ACC112 (cell line): ENCODE data around the gene LMTK3.
"Not testable (repeated sequence)": the region's sequence is repeated elsewhere in the genome, so short reads cannot be mapped to it uniquely, and the experiment has no call there.

Experiments
- H2AFZ ChIP-seq: fragments of 200-600 bp; sonication (generic); one replicate; pipeline ENCODE4 v1.6.0; 2017; ENCODE audit warnings: antibody characterized with exemption, low read length; ENCODE audit not compliant: unreplicated experiment
- H3K27ac ChIP-seq: fragments of 200-600 bp; sonication (generic); 2 replicates; pipeline ENCODE4 v1.5.1; 2014; ENCODE audit warnings: low read depth, mild to moderate bottlenecking, antibody characterized with exemption, low read length, moderate library complexity
- H3K27me3 ChIP-seq: fragments of 200-600 bp; sonication (generic); 2 replicates; pipeline ENCODE4 v1.6.1; 2014; ENCODE audit warnings: mild to moderate bottlenecking, antibody characterized with exemption, low read length, moderate library complexity, mixed read lengths; ENCODE audit not compliant: insufficient read depth
- H3K36me3 ChIP-seq: fragments of 200-600 bp; sonication (generic); 2 replicates; pipeline ENCODE4 v1.6.1; 2016; ENCODE audit warnings: mild to moderate bottlenecking, antibody characterized with exemption, low read length, moderate library complexity, mixed read lengths; ENCODE audit not compliant: insufficient read depth
- H3K4me1 ChIP-seq: fragments of 200-600 bp; sonication (generic); one replicate; pipeline ENCODE4 v1.6.1; 2016; ENCODE audit warnings: low read length, mixed read lengths; ENCODE audit not compliant: insufficient read depth, unreplicated experiment, control insufficient read depth
- H3K4me3 ChIP-seq: fragments of 200-600 bp; sonication (generic); 2 replicates; pipeline ENCODE4 v1.5.1; 2014; ENCODE audit warnings: mild to moderate bottlenecking, low read depth, low read length
- H3K79me2 ChIP-seq: fragments of 200-600 bp; sonication (generic); one replicate; pipeline ENCODE4 v1.6.0; 2016; ENCODE audit warnings: low read length; ENCODE audit not compliant: control insufficient read depth, unreplicated experiment, insufficient read depth

LMTK3 gene

DNA sequence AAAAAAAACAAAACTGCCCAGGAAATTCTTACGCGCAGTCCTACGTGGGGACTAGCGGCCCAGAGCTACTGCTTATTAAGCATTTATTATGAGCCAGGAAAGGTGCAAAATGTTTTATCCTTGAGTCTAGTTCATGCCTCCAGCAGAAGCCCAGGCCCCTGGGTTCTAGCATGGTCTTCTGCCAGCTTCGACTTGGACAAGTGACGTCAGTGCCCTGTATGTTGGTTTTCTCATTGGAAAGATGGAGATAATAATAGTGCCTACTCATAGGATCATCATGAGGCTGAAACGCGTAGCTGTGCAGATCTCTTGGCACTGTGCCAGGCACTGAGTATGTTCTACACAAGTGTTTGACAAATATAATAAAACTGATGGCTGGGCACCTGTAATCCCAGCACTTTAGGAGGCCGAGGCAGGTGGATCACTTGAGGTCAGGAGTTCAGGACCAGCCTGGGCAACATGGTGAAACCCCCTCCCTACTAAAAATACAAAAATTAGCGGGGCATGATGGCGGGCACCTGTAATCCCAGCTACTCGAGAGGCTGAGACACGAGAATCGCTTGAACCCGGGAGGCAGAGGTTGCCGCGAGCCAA is 28.0 kb upstream of the LMTK3 start:
- Histone ChIP-seq H3K4me3 (no peak overlapping the region), H3K36me3 (no peaks in the 10 kb centered on the region), H3K27me3 (no peaks in the 10 kb centered on the region), H3K27ac (no peak overlapping the region), H2AFZ (no peak overlapping the region), H3K79me2 (no peaks in the 10 kb centered on the region), H3K4me1 (peaks cover 6% of the 10 kb centered on the region)

DNA sequence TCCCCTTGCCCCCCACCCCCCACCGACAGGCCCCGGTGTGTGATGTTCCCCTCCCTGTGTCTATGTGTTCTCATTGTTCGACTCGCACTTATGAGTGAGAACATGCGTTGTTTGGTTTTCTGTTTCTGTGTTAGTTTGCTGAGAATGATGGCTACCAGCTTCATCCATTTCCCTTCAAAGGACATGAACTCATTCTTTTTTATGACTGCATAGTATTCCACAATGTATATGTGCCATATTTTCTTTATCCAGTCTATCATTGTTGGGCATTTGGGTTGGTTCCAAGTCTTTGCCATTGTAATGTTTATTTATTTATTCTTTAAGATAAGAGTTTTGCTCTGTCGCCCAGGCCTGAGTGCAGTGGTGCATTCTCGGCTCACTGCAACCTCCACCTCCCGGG is 26.4 kb upstream of the LMTK3 start:
- H2AFZ ChIP-seq, H3K36me3 ChIP-seq: not testable (repeated sequence)

DNA sequence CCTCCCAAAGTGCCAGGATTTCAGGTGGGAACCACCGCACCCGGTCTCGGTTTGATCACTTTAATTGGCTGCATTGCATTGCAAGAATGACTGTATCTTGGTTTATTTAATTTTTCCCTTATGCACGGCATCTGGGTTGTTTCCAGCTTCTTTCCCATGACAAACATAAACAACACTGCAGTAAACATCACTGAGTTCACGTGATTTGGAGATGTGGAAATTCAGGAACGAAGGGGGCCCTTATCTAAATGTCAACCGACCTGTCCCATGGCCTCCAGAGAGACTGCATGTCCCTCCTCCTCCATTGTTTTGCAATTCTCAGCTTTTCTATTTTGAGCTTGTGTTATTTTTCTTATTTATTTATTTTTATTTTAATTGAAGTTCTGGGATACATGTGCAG is 25.9 kb upstream of the LMTK3 start:
- no peak overlapping the region for H2AFZ ChIP-seq
- H3K4me3 ChIP-seq: no peak overlapping the region
- H3K4me1 ChIP-seq: no peaks in the 10 kb centered on the region
- H3K79me2 ChIP-seq: no peaks in the 10 kb centered on the region
- H3K27ac ChIP-seq: no peak overlapping the region
- H3K27me3 ChIP-seq: no peaks in the 10 kb centered on the region
- H3K36me3 ChIP-seq: no peaks in the 10 kb centered on the region

More for the DNA sequence above, 26.4 kb upstream of the LMTK3 start:
- not testable (repeated sequence) for H3K4me1 ChIP-seq, H3K27ac ChIP-seq, H3K27me3 ChIP-seq, H3K79me2 ChIP-seq, H3K4me3 ChIP-seq

DNA sequence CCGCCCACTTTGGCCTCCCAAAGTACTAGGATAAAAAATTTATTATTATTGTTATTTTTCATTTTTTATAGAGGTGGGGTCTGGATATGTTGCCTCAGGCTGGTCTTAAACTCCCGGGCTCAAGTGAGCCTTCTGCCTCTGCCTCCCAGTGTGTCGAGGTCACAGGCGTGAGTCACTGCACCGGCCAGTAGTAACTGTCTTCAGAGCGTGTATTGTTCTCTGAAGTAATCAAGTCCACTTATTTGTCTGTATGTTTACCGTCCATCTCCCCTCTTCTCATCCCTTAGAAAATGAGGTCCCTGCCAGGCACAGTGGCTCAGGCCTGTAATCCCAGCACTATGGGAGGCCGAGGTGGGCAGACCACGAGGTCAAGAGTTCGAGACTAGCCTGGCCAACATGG is 22.1 kb upstream of the LMTK3 start:
- no peak overlapping the region for H2AFZ ChIP-seq
- no peak overlapping the region for H3K27ac ChIP-seq
- no peaks in the 10 kb centered on the region for H3K79me2 ChIP-seq
- no peaks in the 10 kb centered on the region for H3K4me1 ChIP-seq
- H3K27me3 ChIP-seq: no peaks in the 10 kb centered on the region
- H3K4me3 ChIP-seq: no peak overlapping the region
- H3K36me3 ChIP-seq: no peaks in the 10 kb centered on the region

DNA sequence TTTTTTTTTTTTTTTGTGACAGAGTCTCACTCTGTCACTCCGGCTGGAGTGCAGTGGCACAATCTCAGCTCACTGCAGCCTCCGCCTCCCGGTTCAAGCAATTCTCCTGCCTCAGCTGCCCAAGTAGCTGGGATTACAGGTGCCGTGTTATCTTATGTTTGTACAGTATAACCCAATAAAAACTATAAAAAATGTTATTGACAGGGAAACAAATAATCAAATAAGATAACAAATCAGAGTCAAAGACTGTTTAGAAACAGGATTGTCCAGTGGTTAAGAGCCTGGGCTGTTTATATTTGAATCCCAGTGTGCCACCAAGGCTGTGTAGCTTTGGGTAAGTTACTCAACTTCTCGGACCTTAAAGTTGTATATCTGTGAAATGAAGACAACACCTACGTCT is 19.1 kb upstream of the LMTK3 start:
- Histone ChIP-seq H3K79me2 (no peaks in the 10 kb centered on the region), H3K27ac (no peak overlapping the region), H3K4me3 (no peak overlapping the region), H2AFZ (no peak overlapping the region), H3K4me1 (no peaks in the 10 kb centered on the region), H3K36me3 (no peaks in the 10 kb centered on the region), H3K27me3 (no peaks in the 10 kb centered on the region)

DNA sequence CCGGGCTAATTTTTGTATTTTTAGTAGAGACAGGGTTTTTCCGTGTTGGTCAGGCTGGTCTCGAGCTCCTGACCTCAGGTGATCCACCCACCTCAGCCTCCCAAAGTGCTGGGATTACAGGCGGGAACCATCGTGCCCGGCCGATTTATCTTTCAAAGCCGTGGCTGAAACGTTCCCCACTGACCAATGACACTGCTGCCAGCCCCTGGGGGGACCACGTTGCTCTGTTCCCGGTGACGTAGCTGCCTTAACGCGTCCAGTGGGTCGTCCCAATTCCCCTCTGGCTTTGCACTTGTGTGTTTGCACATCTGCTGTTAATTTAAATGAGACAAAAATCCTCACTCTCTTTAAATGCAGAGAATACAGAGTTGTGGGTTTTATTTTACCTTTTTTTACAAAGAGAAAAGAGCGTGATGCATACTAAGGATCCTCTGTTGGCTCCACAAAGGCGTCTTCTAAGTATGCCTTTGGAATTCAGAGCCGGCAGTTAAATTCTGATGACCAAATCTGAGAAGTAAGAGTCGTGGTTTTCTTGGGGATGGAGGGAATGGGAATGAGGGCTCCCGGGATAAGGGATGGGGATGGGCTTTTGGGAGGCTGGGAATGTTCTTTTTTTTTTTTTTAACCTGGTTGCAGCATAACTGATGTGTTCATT is 18.6 kb upstream of the LMTK3 start:
- H2AFZ ChIP-seq: no peak overlapping the region
- H3K4me3 ChIP-seq: no peak overlapping the region
- no peaks in the 10 kb centered on the region for H3K27me3 ChIP-seq
- no peaks in the 10 kb centered on the region for H3K36me3 ChIP-seq
- no peaks in the 10 kb centered on the region for H3K79me2 ChIP-seq
- no peaks in the 10 kb centered on the region for H3K4me1 ChIP-seq
- no peak overlapping the region for H3K27ac ChIP-seq

DNA sequence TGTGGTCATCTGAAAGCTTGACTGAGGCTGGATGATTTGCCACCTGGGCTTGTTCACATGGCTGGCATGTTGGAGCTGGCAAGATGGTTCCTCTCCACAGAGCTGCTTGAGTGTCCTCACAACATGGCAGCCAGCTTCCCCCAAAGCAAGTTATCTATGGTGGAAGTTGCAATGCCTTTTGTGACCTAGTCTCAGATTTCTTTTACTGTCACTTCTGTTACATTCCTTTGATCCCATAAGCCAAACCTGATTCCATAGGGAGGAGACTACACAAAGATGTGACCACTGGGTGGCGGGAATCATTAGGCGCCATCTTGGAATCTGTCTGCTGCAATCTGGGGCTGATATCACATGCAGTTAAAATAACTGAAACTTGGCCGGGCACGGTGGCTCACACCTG is 17.5 kb upstream of the LMTK3 start:
- no peak overlapping the region for H3K4me3 ChIP-seq
- H3K4me1 ChIP-seq: no peaks in the 10 kb centered on the region
- no peaks in the 10 kb centered on the region for H3K79me2 ChIP-seq
- H3K27ac ChIP-seq: no peak overlapping the region
- H3K27me3 ChIP-seq: no peaks in the 10 kb centered on the region
- no peaks in the 10 kb centered on the region for H3K36me3 ChIP-seq
- H2AFZ ChIP-seq: no peak overlapping the region

DNA sequence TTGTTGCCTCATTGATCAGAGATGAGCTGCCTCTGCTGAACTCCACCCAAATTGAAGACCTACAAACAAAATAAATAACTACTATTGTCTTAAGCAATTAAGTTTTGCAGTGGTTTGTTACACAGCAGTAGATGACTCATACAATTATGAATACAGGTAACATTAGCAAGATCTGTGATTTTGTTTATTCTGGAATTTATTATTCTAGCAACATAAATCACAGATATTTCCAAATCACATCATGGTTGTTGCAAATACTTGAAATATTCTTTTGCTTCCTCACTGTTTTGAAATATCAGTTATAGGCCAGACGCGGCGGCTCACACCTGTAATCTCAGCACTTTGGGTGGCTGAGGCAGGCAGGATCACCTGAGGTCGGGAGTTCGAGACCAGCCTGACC is 13.1 kb upstream of the LMTK3 start:
- Histone ChIP-seq H3K27ac (no peak overlapping the region), H3K36me3 (no peaks in the 10 kb centered on the region), H3K4me1 (no peaks in the 10 kb centered on the region), H2AFZ (no peak overlapping the region), H3K4me3 (no peak overlapping the region), H3K79me2 (no peaks in the 10 kb centered on the region), H3K27me3 (no peaks in the 10 kb centered on the region)

DNA sequence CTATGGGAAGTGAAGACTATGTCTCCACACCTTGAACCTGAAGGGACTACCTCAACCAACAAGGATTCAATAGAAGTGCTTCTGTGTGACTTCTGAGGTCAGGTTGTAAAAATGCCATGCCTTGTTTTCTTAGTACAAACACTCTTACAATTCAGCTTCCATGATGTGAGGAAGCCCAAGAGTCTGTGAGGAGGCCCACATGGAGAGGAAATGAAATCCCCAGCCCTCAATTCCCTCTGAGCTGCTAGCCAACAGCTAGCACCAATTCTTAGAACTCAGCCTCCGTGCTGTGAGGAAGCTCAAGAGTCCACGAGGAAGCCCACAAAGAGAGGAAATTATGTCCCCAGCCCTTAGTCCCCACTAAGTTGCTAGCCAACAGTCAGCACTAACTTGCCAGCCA is 12.6 kb upstream of the LMTK3 start:
- H3K4me3 ChIP-seq: no peak overlapping the region
- H3K4me1 ChIP-seq: no peaks in the 10 kb centered on the region
- no peak overlapping the region for H3K27ac ChIP-seq
- no peak overlapping the region for H2AFZ ChIP-seq
- no peaks in the 10 kb centered on the region for H3K36me3 ChIP-seq
- no peaks in the 10 kb centered on the region for H3K27me3 ChIP-seq
- H3K79me2 ChIP-seq: no peaks in the 10 kb centered on the region

DNA sequence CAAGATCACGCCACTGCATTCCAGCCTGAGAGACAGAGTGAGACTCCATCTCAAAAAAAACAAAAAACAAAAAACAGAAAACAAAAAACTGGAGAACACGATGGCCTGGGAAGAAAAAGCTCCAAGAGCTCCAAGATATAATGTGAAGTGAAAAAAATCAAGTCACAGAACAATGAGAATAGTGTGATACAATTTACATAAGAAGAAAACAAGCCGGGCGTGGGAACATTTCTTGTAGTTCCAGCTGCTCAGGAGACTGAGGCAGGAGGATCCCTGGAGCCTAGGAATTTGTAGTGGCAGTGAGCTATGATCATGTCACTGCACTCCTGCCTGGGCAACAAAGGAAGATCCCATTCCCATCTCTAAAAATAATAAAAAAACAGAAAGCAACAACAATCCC is 8.5 kb upstream of the LMTK3 start:
- H3K27me3 ChIP-seq: no peaks in the 10 kb centered on the region
- H2AFZ ChIP-seq: no peak overlapping the region
- H3K36me3 ChIP-seq: no peaks in the 10 kb centered on the region
- H3K4me1 ChIP-seq: no peaks in the 10 kb centered on the region
- no peak overlapping the region for H3K27ac ChIP-seq
- H3K4me3 ChIP-seq: no peak overlapping the region
- no peaks in the 10 kb centered on the region for H3K79me2 ChIP-seq

DNA sequence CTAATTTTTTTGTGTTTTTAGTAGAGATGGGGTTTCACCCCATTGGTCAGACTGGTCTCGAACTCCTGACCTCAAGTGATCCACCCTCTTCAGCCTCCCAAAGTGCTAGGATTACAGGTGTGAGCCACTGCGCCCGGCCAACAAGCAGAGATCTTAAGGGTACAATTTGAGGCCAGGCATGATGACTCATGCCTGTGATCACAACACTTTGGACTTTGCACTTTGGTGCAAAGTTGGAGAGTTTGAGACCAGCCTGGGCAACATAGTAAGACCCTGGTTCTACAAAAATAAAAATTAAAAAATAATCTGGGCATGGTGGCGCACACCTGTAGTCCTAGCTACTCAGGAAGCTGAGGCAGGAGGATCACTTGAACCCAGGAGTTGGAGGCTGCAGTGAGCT is 7.8 kb upstream of the LMTK3 start:
- not testable (repeated sequence) for H3K27ac ChIP-seq, H3K36me3 ChIP-seq, H3K79me2 ChIP-seq, H3K4me1 ChIP-seq, H3K4me3 ChIP-seq, H2AFZ ChIP-seq, H3K27me3 ChIP-seq
